HepG2 (cell line): Measurements from ENCODE around the gene KIF26B. TPM values are rescaled to one million over a fixed set of nuclear protein-coding genes. Genes with fewer than 3 reads are reported as not detected.

Source experiments
- ATAC-seq: fragments of 200-7000 bp; cut with Tn5 transposase; 3 replicates; pipeline ENCODE4 v1.9.1; 2020; ENCODE audit warnings: mild to moderate bottlenecking, moderate library complexity
- BruUV-seq: library from RNA; stranded (reverse); fragments of 400-500 nt; replicated peaks from 2 replicates; lab custom pipeline; 2021; lab: Mats Ljungman, UMichigan
- CTCF ChIA-PET: fragments of 300-600 bp; formaldehyde crosslinking; extraction: SDS; loops from one replicate; lab custom pipeline; 2021; ENCODE audit warnings: low total read pairs, inconsistent platforms, low intra/inter-chr PET ratio; lab: Yijun Ruan, JAX
- POLR2A ChIA-PET: fragments of 350-600 bp; sonication (Branson Sonifier 250); formaldehyde crosslinking; loops from one replicate; lab custom pipeline; 2020; ENCODE audit warnings: antibody characterized with exemption, inconsistent platforms; lab: Yijun Ruan, JAX
- DNase-seq: peaks from one replicate; pipeline ENCODE4 v3.0.0-alpha.2; 2015; ENCODE audit warnings: low spot score
- FAIRE-seq: peaks from 3 replicates; lab custom pipeline; 2011; peaks lifted over from hg19 to GRCh38; lab: Jason Lieb, UNC
- H2AFZ ChIP-seq: one replicate; pipeline ENCODE4 v1.6.1; 2011; ENCODE audit warnings: low read length, inconsistent platforms
- H3K27ac ChIP-seq: fragments of 300-600 bp; 3 replicates; pipeline ENCODE4 v1.8.0; 2011; ENCODE audit warnings: mixed run types, mild to moderate bottlenecking, mixed read lengths, low read length, inconsistent platforms; ENCODE audit not compliant: insufficient read depth; ENCODE audit errors: extremely low read length
- H3K27me3 ChIP-seq, 2 experiments: fragments of 200-600 bp in 1 of 2; 2 replicates in 1 of 2; 3 replicates in 1 of 2; pipeline versions ENCODE4 v1.6.0 to v1.8.0; 2011; ENCODE audit warnings: low read length in 2 of 2, mild to moderate bottlenecking in 2 of 2, moderate library complexity in 2 of 2, inconsistent platforms in 1 of 2; ENCODE audit not compliant: insufficient read depth in 2 of 2, control insufficient read depth in 1 of 2
- H3K36me3 ChIP-seq, 2 experiments: fragments of 200-600 bp in 1 of 2; replicated peaks in 1 of 2; 2 replicates in 1 of 2; 3 replicates in 1 of 2; pipeline versions ENCODE4 v1.5.1 to v1.8.0; 2011; ENCODE audit warnings: low read length in 2 of 2, inconsistent platforms in 1 of 2; ENCODE audit not compliant: insufficient read depth in 2 of 2, control insufficient read depth in 1 of 2
- H3K4me1 ChIP-seq: 2 replicates; pipeline ENCODE4 v1.5.1; 2012; ENCODE audit warnings: low read length, inconsistent platforms; ENCODE audit not compliant: insufficient read depth
- H3K4me2 ChIP-seq: 2 replicates; pipeline ENCODE4 v1.6.0; 2011; ENCODE audit warnings: low read depth, low read length, inconsistent platforms
- H3K4me3 ChIP-seq, 3 experiments: fragments of 200-600 bp in 1 of 3; sonication (generic), shearing (Covaris generic) in 1 of 3; replicated peaks in 1 of 3; 2 replicates each; pipeline ENCODE4 v1.5.1; 2011 to 2016; ENCODE audit warnings: low read length in 3 of 3, inconsistent platforms in 2 of 3, low read depth in 2 of 3, mild to moderate bottlenecking in 2 of 3, control low read depth in 1 of 3, mixed read lengths in 1 of 3; ENCODE audit not compliant: insufficient read depth in 1 of 3
- H3K79me2 ChIP-seq: one replicate; pipeline ENCODE4 v1.6.1; 2011; ENCODE audit warnings: low read length, inconsistent platforms; ENCODE audit not compliant: insufficient read depth
- H3K9ac ChIP-seq: 2 replicates; pipeline ENCODE4 v1.6.0; 2011; ENCODE audit warnings: mild to moderate bottlenecking, low read depth, low read length, inconsistent platforms; ENCODE audit not compliant: insufficient read depth
- H3K9me3 ChIP-seq: 2 replicates; pipeline ENCODE4 v1.5.1; 2012; ENCODE audit warnings: mild to moderate bottlenecking, low read length
- H4K20me1 ChIP-seq: 2 replicates; pipeline ENCODE4 v1.6.0; 2011; ENCODE audit warnings: inconsistent platforms, mild to moderate bottlenecking, low read length, moderate library complexity; ENCODE audit not compliant: insufficient read depth
- CCDC6 ChIP-seq: sonication (generic); formaldehyde crosslinking; IDR thresholded peaks from 2 replicates; pipeline ENCODE4 v1.8.1; 2022; ENCODE audit warnings: mild to moderate bottlenecking, missing genetic modification reagents, moderate library complexity
- CREB1 ChIP-seq, 2 experiments: fragments of 450-650 bp in 1 of 2; IDR thresholded peaks; 2 replicates each; pipeline ENCODE4 v1.6.1; 2016 to 2017; ENCODE audit warnings: control low read depth in 1 of 2, mild to moderate bottlenecking in 1 of 2, missing compliant biosample characterization in 1 of 2, missing genetic modification characterization in 1 of 2
- RXRA ChIP-seq: sonication (generic); formaldehyde crosslinking; IDR thresholded peaks from 2 replicates; pipeline ENCODE4 v1.5.1; 2020; ENCODE audit warnings: missing genetic modification reagents
- U2AF1 ChIP-seq: fragments of 200-400 bp; formaldehyde crosslinking; optimal IDR thresholded peaks from 2 replicates; pipeline ENCODE3; 2017; ENCODE audit warnings: mild to moderate bottlenecking, low read depth, low read length
- ZNF737 ChIP-seq: sonication (generic); formaldehyde crosslinking; IDR thresholded peaks from 2 replicates; pipeline ENCODE4 v1.5.0; 2020; ENCODE audit warnings: missing genetic modification reagents, mild to moderate bottlenecking, borderline replicate concordance
- ZNF777 ChIP-seq: sonication (generic); formaldehyde crosslinking; IDR thresholded peaks from 2 replicates; pipeline ENCODE4 v1.4.0; 2020; ENCODE audit warnings: missing genetic modification reagents
- ZSCAN5A ChIP-seq: sonication (generic); formaldehyde crosslinking; IDR thresholded peaks from 2 replicates; pipeline ENCODE4 v1.8.0; 2022; ENCODE audit warnings: mild to moderate bottlenecking, missing genetic modification reagents, borderline replicate concordance
- WGBS: methylation state at CpG from one replicate; pipeline ENCODE4 v1.1.6; 2017; ENCODE audit warnings: low lambda C conversion rate; 5-methylcytosine and 5-hydroxymethylcytosine counted together
- in situ Hi-C: cut with HindIII; loops from 2 replicates; pipeline ENCODE4 v1.10.0; 2017; ENCODE audit warnings: low pct_unique_long_range_greater_than_20kb; ENCODE audit not compliant: extremely low pct_ligation_motif_present
- intact Hi-C: fragments of 100-400 bp; cut with micrococcal nuclease; formaldehyde crosslinking; loops from one replicate; pipeline ENCODE4 v1.10.0; 2022; ENCODE audit not compliant: unreplicated experiment
- polyA plus RNA-seq, 8 experiments: library from polyadenylated mRNA; depleted of rRNA in 3 of 8; stranded (reverse) in 7 of 8; unstranded in 1 of 8; fragments of >200 nt; fragmentation: Illumina TruSeq in 4 of 8; extraction: Trizol in 4 of 8; gene quantifications; 2 replicates each; pipeline versions ENCODE4 v1.2.1 to v1.2.3, GENCODE V29; 2011 to 2016; ENCODE audit warnings: low read depth in 4 of 8, missing spikeins in 1 of 8, mixed read lengths in 1 of 8; ENCODE audit not compliant: insufficient read depth in 1 of 8
- total RNA-seq, 5 experiments: library from RNA; depleted of rRNA; stranded (reverse); fragments of >200 nt; fragmentation: Illumina TruSeq; extraction: Trizol; gene quantifications; 2 replicates each; pipeline ENCODE4 v1.2.3, GENCODE V29; 2016; ENCODE audit warnings: low read depth in 1 of 5

Gene KIF26B
- total and polyA plus RNA-seq, 2 of the 13 experiments (the other 11 are each of a cell fraction or from before 2014, with no cell fraction given), result 0.08 to 0.09 TPM

GRCh38 chr1:245477941-245478340 lies 323.2 kb downstream of the KIF26B start:
- ATAC-seq, result no peak
- CTCF ChIA-PET, result no interaction called here
- POLR2A ChIA-PET, result no interaction called here
- in situ Hi-C loops, result no loop called here
- H3K27me3 ChIP-seq, result no peaks in the 10 kb centered on the region
- WGBS, result 48% methylated on average over 8 of the region's 8 CpGs
- FAIRE-seq, result no peak
- H3K4me1 ChIP-seq, result peaks cover 15% of the 10 kb centered on the region; the same call in 1 of the 2 replicates
- no peak overlapping the region for H3K4me2 ChIP-seq
- no peaks in the 10 kb centered on the region for H3K36me3 ChIP-seq
- H3K4me3 ChIP-seq, result no peak overlapping the region
- H3K79me2 ChIP-seq, result no peaks in the 10 kb centered on the region
- H3K9me3 ChIP-seq, result no peaks in the 10 kb centered on the region
- no peak overlapping the region for H3K9ac ChIP-seq
- no peak overlapping the region for H2AFZ ChIP-seq
- intact Hi-C loops, result no loop called here
- peak; percentile 38; the same call in 1 of the 2 replicates for TF ChIP-seq CREB1 (IDR thresholded peaks at IDR 0.05)
- no peak for TF ChIP-seq CREB1 (CRISPR knock-in tag; IDR thresholded peaks at IDR 0.05)
- TF ChIP-seq U2AF1, result no peak
- no peak for TF ChIP-seq ZNF777 (CRISPR knock-in tag)
- TF ChIP-seq CCDC6 (CRISPR knock-in tag), result no peak
- no peak overlapping the region for H3K27ac ChIP-seq
- BruUV-seq, result no TSS peak
- no peaks in the 10 kb centered on the region for H4K20me1 ChIP-seq
- DNase-seq, result no peak

GRCh38 chr1:245480393-245481120 lies 325.8 kb downstream of the KIF26B start:
- intact Hi-C loops, result no loop called here
- Histone ChIP-seq H3K4me3 (no peak overlapping the region), H3K9ac (no peak overlapping the region), H3K27me3 (no peaks in the 10 kb centered on the region), H3K9me3 (no peaks in the 10 kb centered on the region)
- DNase-seq, result no peak
- ChIA-PET CTCF (no interaction called here), POLR2A (no interaction called here)
- BruUV-seq, result no TSS peak
- WGBS, result 64% methylated on average over 4 of the region's 6 CpGs
- TF ChIP-seq ZSCAN5A (CRISPR knock-in tag), result no peak
- no peak for TF ChIP-seq RXRA
- TF ChIP-seq ZNF737 (CRISPR knock-in tag), result no peak
- TF ChIP-seq, all 625 proteins: peak for 0
- no peak overlapping the region for H3K27ac ChIP-seq
- no peak overlapping the region for H3K4me2 ChIP-seq
- FAIRE-seq (no peak), ATAC-seq (no peak)
- H3K36me3 ChIP-seq, result no peaks in the 10 kb centered on the region
- H2AFZ ChIP-seq, result no peak overlapping the region
- H3K4me1 ChIP-seq, result peaks cover 6% of the 10 kb centered on the region; the same call in 1 of the 2 replicates
- H4K20me1 ChIP-seq, result no peaks in the 10 kb centered on the region
- in situ Hi-C loops, result no loop called here
- no peaks in the 10 kb centered on the region for H3K79me2 ChIP-seq
